ENCODE measurements around the gene LSM4. TPM values are rescaled to one million over a fixed set of nuclear protein-coding genes. Genes with fewer than 3 reads are reported as not detected.
A peak's percentile ranks its signal among the peaks of the same experiment; 100 is the strongest.

Gene LSM4
- total RNA-seq, 4 donors from 2014 or later: 94.3 to 218 (median 175) TPM

GRCh38 chr19:18299654-18300053, 23.2 kb downstream of the LSM4 start:
- no peak for TF ChIP-seq POLR2AphosphoS5 (IDR thresholded peaks at IDR 0.05)
- TF ChIP-seq EP300 (IDR thresholded peaks at IDR 0.05; ENCODE audit: low read depth): no peak
- TF ChIP-seq, protein P1, sequence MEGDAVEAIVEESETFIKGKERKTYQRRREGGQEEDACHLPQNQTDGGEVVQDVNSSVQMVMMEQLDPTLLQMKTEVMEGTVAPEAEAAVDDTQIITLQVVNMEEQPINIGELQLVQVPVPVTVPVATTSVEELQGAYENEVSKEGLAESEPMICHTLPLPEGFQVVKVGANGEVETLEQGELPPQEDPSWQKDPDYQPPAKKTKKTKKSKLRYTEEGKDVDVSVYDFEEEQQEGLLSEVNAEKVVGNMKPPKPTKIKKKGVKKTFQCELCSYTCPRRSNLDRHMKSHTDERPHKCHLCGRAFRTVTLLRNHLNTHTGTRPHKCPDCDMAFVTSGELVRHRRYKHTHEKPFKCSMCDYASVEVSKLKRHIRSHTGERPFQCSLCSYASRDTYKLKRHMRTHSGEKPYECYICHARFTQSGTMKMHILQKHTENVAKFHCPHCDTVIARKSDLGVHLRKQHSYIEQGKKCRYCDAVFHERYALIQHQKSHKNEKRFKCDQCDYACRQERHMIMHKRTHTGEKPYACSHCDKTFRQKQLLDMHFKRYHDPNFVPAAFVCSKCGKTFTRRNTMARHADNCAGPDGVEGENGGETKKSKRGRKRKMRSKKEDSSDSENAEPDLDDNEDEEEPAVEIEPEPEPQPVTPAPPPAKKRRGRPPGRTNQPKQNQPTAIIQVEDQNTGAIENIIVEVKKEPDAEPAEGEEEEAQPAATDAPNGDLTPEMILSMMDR (IDR thresholded peaks at IDR 0.05): no peak
- no peak for TF ChIP-seq POLR2A (IDR thresholded peaks at IDR 0.05)
- H3K9me3 ChIP-seq: no peaks in the 10 kb centered on the region
- peaks cover 15 to 44% (median 28%) of the 10 kb centered on the region in 4 donors for H3K4me1 ChIP-seq
- H3K27ac ChIP-seq: peak overlapping the region in 2 of 4 donors; percentile 26 to 97
- H3K4me3 ChIP-seq: no peak overlapping the region
- intact Hi-C loops (cut with DNase I; ENCODE audit: low total_unique reads): no loop called here
- WGBS, 2 donors (ENCODE audit: low coverage in 1 of 2): 69 to 92% methylated on average over 2 to 9 of the region's 9 CpGs
- DNase-seq: no peak
- H3K27me3 ChIP-seq: no peaks in the 10 kb centered on the region
- in situ Hi-C loops (cut with MboI; ENCODE audit: low pct_ligation_motif_present in 1 of 4, low pct_unique_long_range_greater_than_20kb in 1 of 4, low sequenced_read_pairs in 3 of 4): no loop called here
- no peaks in the 10 kb centered on the region for H3K36me3 ChIP-seq

DNA sequence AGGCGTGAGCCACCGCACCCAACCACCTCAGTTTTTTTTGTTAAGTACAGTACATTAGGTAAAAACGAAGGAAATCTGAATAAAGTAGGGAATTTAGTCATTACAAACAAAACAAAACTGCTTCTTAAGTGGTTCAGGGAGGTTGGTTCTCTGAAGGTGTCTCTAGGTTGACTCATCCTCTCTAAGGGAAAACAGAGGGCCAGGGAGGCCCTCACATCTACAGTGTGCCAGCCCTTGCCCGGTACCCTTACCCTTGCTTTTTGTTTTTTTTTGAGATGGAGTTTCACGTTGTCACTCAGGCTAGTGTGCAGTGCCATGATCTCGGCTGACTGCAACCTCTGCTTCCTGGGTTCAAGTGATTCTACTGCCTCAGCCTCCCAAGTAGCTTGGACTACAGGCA, 24.3 kb downstream of the LSM4 start:
- TF ChIP-seq, protein P1 (IDR thresholded peaks at IDR 0.05): no peak
- TF ChIP-seq POLR2AphosphoS5 (IDR thresholded peaks at IDR 0.05) (no peak), EP300 (IDR thresholded peaks at IDR 0.05; ENCODE audit: low read depth) (no peak), POLR2A (IDR thresholded peaks at IDR 0.05) (no peak)
- Histone ChIP-seq H3K4me3 (no peak overlapping the region), H3K27ac (no peak overlapping the region), H3K9me3 (no peaks in the 10 kb centered on the region), H3K4me1 (peaks cover 9 to 37% (median 20%) of the 10 kb centered on the region in 4 donors), H3K36me3 (no peaks in the 10 kb centered on the region), H3K27me3 (no peaks in the 10 kb centered on the region)
- 73 to 80% methylated on average over 5 to 6 of the region's 6 CpGs for WGBS, 2 donors (ENCODE audit: low coverage in 1 of 2)
- in situ Hi-C loops (cut with MboI; ENCODE audit: low pct_ligation_motif_present in 1 of 4, low pct_unique_long_range_greater_than_20kb in 1 of 4, low sequenced_read_pairs in 3 of 4) (no loop called here), intact Hi-C loops (cut with DNase I; ENCODE audit: low total_unique reads) (no loop called here)
- no peak for DNase-seq

- 67 to 70% methylated on average over 1 to 4 of the region's 4 CpGs for WGBS, 2 donors (ENCODE audit: low coverage in 1 of 2)
- DNase-seq: no peak
- Histone ChIP-seq H3K27ac (no peak overlapping the region), H3K4me1 (peaks cover 4 to 37% (median 23%) of the 10 kb centered on the region in 4 donors), H3K9me3 (no peaks in the 10 kb centered on the region), H3K27me3 (no peaks in the 10 kb centered on the region), H3K36me3 (no peaks in the 10 kb centered on the region), H3K4me3 (no peak overlapping the region)
- TF ChIP-seq, protein P1 (IDR thresholded peaks at IDR 0.05): no peak
- no peak for TF ChIP-seq EP300 (IDR thresholded peaks at IDR 0.05; ENCODE audit: low read depth)
- TF ChIP-seq POLR2A (IDR thresholded peaks at IDR 0.05): no peak
- no peak for TF ChIP-seq POLR2AphosphoS5 (IDR thresholded peaks at IDR 0.05)
- intact Hi-C loops (cut with DNase I; ENCODE audit: low total_unique reads) (no loop called here), in situ Hi-C loops (cut with MboI; ENCODE audit: low pct_ligation_motif_present in 1 of 4, low pct_unique_long_range_greater_than_20kb in 1 of 4, low sequenced_read_pairs in 3 of 4) (no loop called here)
Observed at GRCh38 chr19:18297308-18297707, 25.6 kb downstream of the LSM4 start.

- Histone ChIP-seq H3K4me3 (no peak overlapping the region), H3K4me1 (peaks cover 10 to 35% (median 30%) of the 10 kb centered on the region in 4 donors), H3K36me3 (no peaks in the 10 kb centered on the region), H3K9me3 (no peaks in the 10 kb centered on the region), H3K27me3 (no peaks in the 10 kb centered on the region), H3K27ac (no peak overlapping the region)
- intact Hi-C loops (cut with DNase I; ENCODE audit: low total_unique reads) (no loop called here), in situ Hi-C loops (cut with MboI; ENCODE audit: low pct_ligation_motif_present in 1 of 4, low pct_unique_long_range_greater_than_20kb in 1 of 4, low sequenced_read_pairs in 3 of 4) (no loop called here)
- no peak for TF ChIP-seq EP300 (IDR thresholded peaks at IDR 0.05; ENCODE audit: low read depth)
- TF ChIP-seq, protein P1 (IDR thresholded peaks at IDR 0.05): no peak
- no peak for TF ChIP-seq POLR2A (IDR thresholded peaks at IDR 0.05)
- no peak for TF ChIP-seq POLR2AphosphoS5 (IDR thresholded peaks at IDR 0.05)
- no peak for DNase-seq
- WGBS, 2 donors (ENCODE audit: low coverage in 1 of 2): 85 to 100% methylated on average over 4 of the region's 4 CpGs
Observed at GRCh38 chr19:18295034-18295451, 27.8 kb downstream of the LSM4 start.
